ENCODE data around the gene SIRT1. TPM values are rescaled to one million over a fixed set of nuclear protein-coding genes. Genes with fewer than 3 reads are reported as not detected.

Gene SIRT1
- total and polyA plus RNA-seq, 10 of the 15 experiments (the other 5 are each of a cell fraction or from before 2014, with no cell fraction given): 3.6 to 14.2 (median 10.2) TPM

DNA sequence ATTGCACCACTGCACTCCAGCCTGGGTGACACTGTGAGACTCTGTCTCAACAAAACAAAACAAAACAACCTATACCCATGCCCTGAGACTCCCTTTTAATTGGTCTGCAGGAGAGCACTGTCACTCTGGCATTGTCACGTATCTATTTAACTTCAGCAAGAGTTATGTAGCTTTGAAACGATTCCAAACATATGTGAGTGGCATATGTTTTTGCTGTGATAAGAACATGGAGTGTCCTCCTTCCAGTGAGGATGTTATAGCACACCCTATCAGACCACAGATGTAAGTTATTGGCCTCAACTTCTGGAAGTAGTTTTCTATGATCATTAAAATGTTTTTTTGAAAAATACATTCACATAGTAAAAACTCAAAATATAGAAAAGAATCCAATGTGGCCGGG lies 30.9 kb upstream of the SIRT1 start (continued):
- TF ChIP-seq, protein P1, sequence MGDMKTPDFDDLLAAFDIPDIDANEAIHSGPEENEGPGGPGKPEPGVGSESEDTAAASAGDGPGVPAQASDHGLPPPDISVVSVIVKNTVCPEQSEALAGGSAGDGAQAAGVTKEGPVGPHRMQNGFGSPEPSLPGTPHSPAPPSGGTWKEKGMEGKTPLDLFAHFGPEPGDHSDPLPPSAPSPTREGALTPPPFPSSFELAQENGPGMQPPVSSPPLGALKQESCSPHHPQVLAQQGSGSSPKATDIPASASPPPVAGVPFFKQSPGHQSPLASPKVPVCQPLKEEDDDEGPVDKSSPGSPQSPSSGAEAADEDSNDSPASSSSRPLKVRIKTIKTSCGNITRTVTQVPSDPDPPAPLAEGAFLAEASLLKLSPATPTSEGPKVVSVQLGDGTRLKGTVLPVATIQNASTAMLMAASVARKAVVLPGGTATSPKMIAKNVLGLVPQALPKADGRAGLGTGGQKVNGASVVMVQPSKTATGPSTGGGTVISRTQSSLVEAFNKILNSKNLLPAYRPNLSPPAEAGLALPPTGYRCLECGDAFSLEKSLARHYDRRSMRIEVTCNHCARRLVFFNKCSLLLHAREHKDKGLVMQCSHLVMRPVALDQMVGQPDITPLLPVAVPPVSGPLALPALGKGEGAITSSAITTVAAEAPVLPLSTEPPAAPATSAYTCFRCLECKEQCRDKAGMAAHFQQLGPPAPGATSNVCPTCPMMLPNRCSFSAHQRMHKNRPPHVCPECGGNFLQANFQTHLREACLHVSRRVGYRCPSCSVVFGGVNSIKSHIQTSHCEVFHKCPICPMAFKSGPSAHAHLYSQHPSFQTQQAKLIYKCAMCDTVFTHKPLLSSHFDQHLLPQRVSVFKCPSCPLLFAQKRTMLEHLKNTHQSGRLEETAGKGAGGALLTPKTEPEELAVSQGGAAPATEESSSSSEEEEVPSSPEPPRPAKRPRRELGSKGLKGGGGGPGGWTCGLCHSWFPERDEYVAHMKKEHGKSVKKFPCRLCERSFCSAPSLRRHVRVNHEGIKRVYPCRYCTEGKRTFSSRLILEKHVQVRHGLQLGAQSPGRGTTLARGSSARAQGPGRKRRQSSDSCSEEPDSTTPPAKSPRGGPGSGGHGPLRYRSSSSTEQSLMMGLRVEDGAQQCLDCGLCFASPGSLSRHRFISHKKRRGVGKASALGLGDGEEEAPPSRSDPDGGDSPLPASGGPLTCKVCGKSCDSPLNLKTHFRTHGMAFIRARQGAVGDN (IDR thresholded peaks at IDR 0.05): no peak

DNA sequence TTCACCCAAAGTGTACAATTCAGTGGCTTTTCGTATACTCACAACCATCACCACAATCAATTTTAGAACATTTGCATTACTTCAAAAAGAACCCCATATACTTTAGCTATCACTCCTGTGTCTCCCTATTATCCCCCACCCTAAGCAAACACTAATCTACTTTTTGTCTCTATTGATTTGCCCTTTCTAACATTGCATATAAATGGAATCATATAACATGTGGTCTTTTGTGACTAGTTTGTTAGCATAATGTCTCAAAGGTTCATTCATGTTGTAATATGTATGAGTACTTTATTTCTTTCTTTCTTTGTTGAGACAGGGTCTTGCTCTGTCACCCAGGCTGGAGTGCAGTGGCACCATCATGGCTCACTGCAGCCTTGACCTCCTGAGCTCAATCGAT lies 25.5 kb upstream of the SIRT1 start:
- Histone ChIP-seq H3K9me3 (replicated peaks; ENCODE audit: control insufficient read depth, insufficient read depth, low read length) (no peaks in the 10 kb centered on the region), H3K36me3 (ENCODE audit: control insufficient read depth in 2 of 2, insufficient read depth in 2 of 2, low read length in 1 of 2) (no peaks in the 10 kb centered on the region), H3K79me2 (ENCODE audit: control insufficient read depth, insufficient read depth, low read length) (no peaks in the 10 kb centered on the region), H2AFZ (ENCODE audit: control insufficient read depth, low read depth, low read length) (no peak overlapping the region), H3K9ac (ENCODE audit: control insufficient read depth, insufficient read depth, low read length) (no peak overlapping the region), H3K27ac (ENCODE audit: control insufficient read depth, insufficient read depth) (no peak overlapping the region), H4K20me1 (ENCODE audit: control insufficient read depth, insufficient read depth) (no peaks in the 10 kb centered on the region), H3K27me3 (replicated peaks in 1 of 2; ENCODE audit: control insufficient read depth in 2 of 2, insufficient read depth in 2 of 2, low read length in 1 of 2) (no peaks in the 10 kb centered on the region), H3K4me2 (ENCODE audit: control insufficient read depth, insufficient read depth) (no peak overlapping the region), H3K4me1 (ENCODE audit: control insufficient read depth, insufficient read depth, low read length) (no peaks in the 10 kb centered on the region), H3K4me3 (no peak overlapping the region)
- DNase-seq (ENCODE audit: low read depth, low spot score): no peak
- ATAC-seq: no peak
- RAD21 ChIA-PET (ENCODE audit: unreplicated experiment): interaction anchor here (6.5 kb wide), 1 partner anchor 297 kb away, joined by 113 read pairs; no protein-coding TSS in a partner anchor
- BruUV-seq (replicated peaks): no TSS peak
- WGBS (ENCODE audit: insufficient coverage, insufficient replicate concordance, low lambda C conversion rate, missing lambda C conversion rate): 49% methylated on average over 2 of the region's 2 CpGs
- SMC1A ChIA-PET (ENCODE audit: uncharacterized antibody, unreplicated experiment): interaction anchor here (1.2 kb wide), 1 partner anchor 297 kb away, joined by 3 read pairs; no protein-coding TSS in a partner anchor
- CTCF ChIA-PET: interaction anchor here (0.7 to 6.9 kb wide), 2 partner anchors 297 to 443 kb away, joined by 3 to 195 read pairs; no protein-coding TSS in a partner anchor
- in situ Hi-C loops (cut with MboI) (no loop called here), intact Hi-C loops (cut with micrococcal nuclease; ENCODE audit: unreplicated experiment) (loop anchor here (10.0 kb wide), 1 partner anchor 216 kb away; the partner anchor contains the start of gene HERC4)
- FAIRE-seq: no peak
- POLR2A ChIA-PET: interaction anchor here (0.6 kb wide), 1 partner anchor 318 kb away, joined by 3 read pairs; no protein-coding TSS in a partner anchor
- TF ChIP-seq SP1 (IDR thresholded peaks at IDR 0.05; ENCODE audit: low read depth, low read length) (no peak), IRF4 (IDR thresholded peaks at IDR 0.05; ENCODE audit: low read depth, low read length) (no peak), NR2C1 (IDR thresholded peaks at IDR 0.05) (no peak), ETV6 (conservative IDR thresholded peaks at IDR 0.05 in 1 of 2, IDR thresholded peaks at IDR 0.05 in 1 of 2; ENCODE audit: borderline replicate concordance in 1 of 2, low read depth in 1 of 2) (no peak), ZNF384 (IDR thresholded peaks at IDR 0.05; ENCODE audit: borderline replicate concordance, low read depth, low read length) (no peak), TARDBP (IDR thresholded peaks at IDR 0.05; ENCODE audit: borderline replicate concordance) (no peak), BRCA1 (IDR thresholded peaks at IDR 0.05; ENCODE audit: low read depth, low read length) (no peak)
- TF ChIP-seq, protein P2, sequence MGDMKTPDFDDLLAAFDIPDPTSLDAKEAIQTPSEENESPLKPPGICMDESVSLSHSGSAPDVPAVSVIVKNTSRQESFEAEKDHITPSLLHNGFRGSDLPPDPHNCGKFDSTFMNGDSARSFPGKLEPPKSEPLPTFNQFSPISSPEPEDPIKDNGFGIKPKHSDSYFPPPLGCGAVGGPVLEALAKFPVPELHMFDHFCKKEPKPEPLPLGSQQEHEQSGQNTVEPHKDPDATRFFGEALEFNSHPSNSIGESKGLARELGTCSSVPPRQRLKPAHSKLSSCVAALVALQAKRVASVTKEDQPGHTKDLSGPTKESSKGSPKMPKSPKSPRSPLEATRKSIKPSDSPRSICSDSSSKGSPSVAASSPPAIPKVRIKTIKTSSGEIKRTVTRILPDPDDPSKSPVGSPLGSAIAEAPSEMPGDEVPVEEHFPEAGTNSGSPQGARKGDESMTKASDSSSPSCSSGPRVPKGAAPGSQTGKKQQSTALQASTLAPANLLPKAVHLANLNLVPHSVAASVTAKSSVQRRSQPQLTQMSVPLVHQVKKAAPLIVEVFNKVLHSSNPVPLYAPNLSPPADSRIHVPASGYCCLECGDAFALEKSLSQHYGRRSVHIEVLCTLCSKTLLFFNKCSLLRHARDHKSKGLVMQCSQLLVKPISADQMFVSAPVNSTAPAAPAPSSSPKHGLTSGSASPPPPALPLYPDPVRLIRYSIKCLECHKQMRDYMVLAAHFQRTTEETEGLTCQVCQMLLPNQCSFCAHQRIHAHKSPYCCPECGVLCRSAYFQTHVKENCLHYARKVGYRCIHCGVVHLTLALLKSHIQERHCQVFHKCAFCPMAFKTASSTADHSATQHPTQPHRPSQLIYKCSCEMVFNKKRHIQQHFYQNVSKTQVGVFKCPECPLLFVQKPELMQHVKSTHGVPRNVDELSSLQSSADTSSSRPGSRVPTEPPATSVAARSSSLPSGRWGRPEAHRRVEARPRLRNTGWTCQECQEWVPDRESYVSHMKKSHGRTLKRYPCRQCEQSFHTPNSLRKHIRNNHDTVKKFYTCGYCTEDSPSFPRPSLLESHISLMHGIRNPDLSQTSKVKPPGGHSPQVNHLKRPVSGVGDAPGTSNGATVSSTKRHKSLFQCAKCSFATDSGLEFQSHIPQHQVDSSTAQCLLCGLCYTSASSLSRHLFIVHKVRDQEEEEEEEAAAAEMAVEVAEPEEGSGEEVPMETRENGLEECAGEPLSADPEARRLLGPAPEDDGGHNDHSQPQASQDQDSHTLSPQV (IDR thresholded peaks at IDR 0.05): no peak
- TF ChIP-seq, protein P3, sequence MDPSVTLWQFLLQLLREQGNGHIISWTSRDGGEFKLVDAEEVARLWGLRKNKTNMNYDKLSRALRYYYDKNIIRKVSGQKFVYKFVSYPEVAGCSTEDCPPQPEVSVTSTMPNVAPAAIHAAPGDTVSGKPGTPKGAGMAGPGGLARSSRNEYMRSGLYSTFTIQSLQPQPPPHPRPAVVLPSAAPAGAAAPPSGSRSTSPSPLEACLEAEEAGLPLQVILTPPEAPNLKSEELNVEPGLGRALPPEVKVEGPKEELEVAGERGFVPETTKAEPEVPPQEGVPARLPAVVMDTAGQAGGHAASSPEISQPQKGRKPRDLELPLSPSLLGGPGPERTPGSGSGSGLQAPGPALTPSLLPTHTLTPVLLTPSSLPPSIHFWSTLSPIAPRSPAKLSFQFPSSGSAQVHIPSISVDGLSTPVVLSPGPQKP (IDR thresholded peaks at IDR 0.05; ENCODE audit: low read depth, low read length): no peak
